Loucy (cell line): ENCODE measurements around the gene LHFPL6.

ENCODE experiments used
- H2AFZ ChIP-seq: fragments of 200-600 bp; sonication (generic); 2 replicates; pipeline ENCODE4 v1.6.0; 2016; ENCODE audit warnings: antibody characterized with exemption, mild to moderate bottlenecking, low read length, moderate library complexity
- H3F3A ChIP-seq: fragments of 200-600 bp; 2 replicates; pipeline ENCODE4 v1.6.0; 2016; ENCODE audit warnings: antibody characterized with exemption, low read depth, mild to moderate bottlenecking
- H3K27me3 ChIP-seq: fragments of 200-600 bp; sonication (generic); 2 replicates; pipeline ENCODE4 v1.6.1; 2014; ENCODE audit warnings: low read length, mild to moderate bottlenecking; ENCODE audit not compliant: insufficient read depth, poor library complexity, severe bottlenecking
- H3K36me3 ChIP-seq: fragments of 200-600 bp; sonication (generic); 2 replicates; pipeline ENCODE4 v1.6.1; 2016; ENCODE audit warnings: low read length; ENCODE audit not compliant: insufficient read depth
- H3K4me1 ChIP-seq: fragments of 200-600 bp; sonication (generic); 2 replicates; pipeline ENCODE4 v1.5.1; 2014; ENCODE audit warnings: low read length, mild to moderate bottlenecking; ENCODE audit not compliant: insufficient read depth, poor library complexity, severe bottlenecking
- H3K4me2 ChIP-seq: fragments of 200-600 bp; sonication (generic); 2 replicates; pipeline ENCODE4 v1.6.0; 2014; ENCODE audit warnings: antibody characterized with exemption, low read length, low read depth, mild to moderate bottlenecking; ENCODE audit not compliant: poor library complexity, severe bottlenecking
- H3K4me3 ChIP-seq: fragments of 200-600 bp; sonication (generic); 2 replicates; pipeline ENCODE4 v1.5.1; 2014; ENCODE audit warnings: low read length, mild to moderate bottlenecking, mixed read lengths; ENCODE audit not compliant: poor library complexity, severe bottlenecking
- H3K79me2 ChIP-seq: fragments of 200-600 bp; sonication (generic); 2 replicates; pipeline ENCODE4 v1.6.1; 2014; ENCODE audit warnings: low read length; ENCODE audit not compliant: insufficient read depth
- H3K9ac ChIP-seq: fragments of 200-600 bp; sonication (generic); 2 replicates; pipeline ENCODE4 v1.6.0; 2014; ENCODE audit warnings: mild to moderate bottlenecking, low read depth, low read length, moderate library complexity; ENCODE audit not compliant: poor library complexity, severe bottlenecking
- H3K9me2 ChIP-seq: fragments of 200-600 bp; sonication (generic); replicated peaks from 2 replicates; pipeline ENCODE4 v1.6.1; 2016; ENCODE audit warnings: low read depth, low read length, mixed read lengths
- H3K9me3 ChIP-seq: fragments of 200-600 bp; sonication (generic); 2 replicates; pipeline ENCODE4 v1.6.1; 2014; ENCODE audit warnings: mild to moderate bottlenecking, antibody characterized with exemption, low read length, low read depth; ENCODE audit not compliant: insufficient read depth
- H4K20me1 ChIP-seq: fragments of 200-600 bp; sonication (generic); 2 replicates; pipeline ENCODE4 v1.6.0; 2014; ENCODE audit warnings: antibody characterized with exemption, low read length, mild to moderate bottlenecking; ENCODE audit not compliant: insufficient read depth, poor library complexity, severe bottlenecking
- EZH2phosphoT487 ChIP-seq: fragments of 200-600 bp; IDR thresholded peaks from 2 replicates; pipeline ENCODE4 v1.6.1; 2018; ENCODE audit warnings: antibody characterized with exemption, mild to moderate bottlenecking, moderate library complexity, borderline replicate concordance
- TF ChIP-seq, protein P1 (sequence below): fragments of 200-600 bp; sonication (generic); conservative IDR thresholded peaks from 2 replicates; pipeline ENCODE4 v1.5.1; 2014; ENCODE audit warnings: mild to moderate bottlenecking, antibody characterized with exemption, low read length

The LHFPL6 gene

DNA sequence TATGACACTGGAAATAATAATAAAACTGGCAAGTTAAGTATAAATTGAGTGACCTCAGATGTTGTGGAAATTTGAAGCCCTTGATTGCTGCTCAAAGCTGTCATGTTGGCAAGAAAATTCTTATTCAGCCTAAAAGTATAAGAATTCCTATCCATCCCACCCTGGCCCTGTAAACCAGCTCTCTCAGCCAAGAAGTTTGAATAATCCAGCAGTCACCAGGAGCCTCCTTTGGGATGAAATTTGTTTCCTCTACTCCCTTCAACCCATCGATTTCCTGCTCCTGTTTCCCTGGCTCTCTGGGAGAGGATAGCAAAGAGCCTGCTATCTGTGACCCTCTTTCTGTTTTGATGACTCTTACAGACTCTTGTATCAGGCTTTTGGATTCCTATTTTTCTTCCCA, 169.3 kb downstream of the LHFPL6 start:
- no peaks in the 10 kb centered on the region for H3K27me3 ChIP-seq
- no peaks in the 10 kb centered on the region for H3K9me2 ChIP-seq
- H3K9me3 ChIP-seq, result 0 out of 2 replicates have a peak, but pooled peaks cover 3% of the 10 kb centered on the region
- H3K4me3 ChIP-seq, result no peak overlapping the region
- H3K9ac ChIP-seq, result no peak overlapping the region
- no peaks in the 10 kb centered on the region for H4K20me1 ChIP-seq
- no peaks in the 10 kb centered on the region for H3K4me1 ChIP-seq
- H3K79me2 ChIP-seq, result no peaks in the 10 kb centered on the region
- H2AFZ ChIP-seq, result no peak overlapping the region
- no peaks in the 10 kb centered on the region for H3K36me3 ChIP-seq
- no peak overlapping the region for H3K4me2 ChIP-seq
- TF ChIP-seq EZH2phosphoT487, result no peak
- TF ChIP-seq, protein P1, sequence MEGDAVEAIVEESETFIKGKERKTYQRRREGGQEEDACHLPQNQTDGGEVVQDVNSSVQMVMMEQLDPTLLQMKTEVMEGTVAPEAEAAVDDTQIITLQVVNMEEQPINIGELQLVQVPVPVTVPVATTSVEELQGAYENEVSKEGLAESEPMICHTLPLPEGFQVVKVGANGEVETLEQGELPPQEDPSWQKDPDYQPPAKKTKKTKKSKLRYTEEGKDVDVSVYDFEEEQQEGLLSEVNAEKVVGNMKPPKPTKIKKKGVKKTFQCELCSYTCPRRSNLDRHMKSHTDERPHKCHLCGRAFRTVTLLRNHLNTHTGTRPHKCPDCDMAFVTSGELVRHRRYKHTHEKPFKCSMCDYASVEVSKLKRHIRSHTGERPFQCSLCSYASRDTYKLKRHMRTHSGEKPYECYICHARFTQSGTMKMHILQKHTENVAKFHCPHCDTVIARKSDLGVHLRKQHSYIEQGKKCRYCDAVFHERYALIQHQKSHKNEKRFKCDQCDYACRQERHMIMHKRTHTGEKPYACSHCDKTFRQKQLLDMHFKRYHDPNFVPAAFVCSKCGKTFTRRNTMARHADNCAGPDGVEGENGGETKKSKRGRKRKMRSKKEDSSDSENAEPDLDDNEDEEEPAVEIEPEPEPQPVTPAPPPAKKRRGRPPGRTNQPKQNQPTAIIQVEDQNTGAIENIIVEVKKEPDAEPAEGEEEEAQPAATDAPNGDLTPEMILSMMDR, result no peak
- H3F3A ChIP-seq, result no peaks in the 10 kb centered on the region

- H3K79me2 ChIP-seq, result no peaks in the 10 kb centered on the region
- TF ChIP-seq EZH2phosphoT487, result no peak
- TF ChIP-seq, protein P1, result no peak
- H3K4me2 ChIP-seq, result no peak overlapping the region
- H3K9me2 ChIP-seq, result no peaks in the 10 kb centered on the region
- no peak overlapping the region for H3K9ac ChIP-seq
- no peaks in the 10 kb centered on the region for H3K9me3 ChIP-seq
- H2AFZ ChIP-seq, result no peak overlapping the region
- no peaks in the 10 kb centered on the region for H3K27me3 ChIP-seq
- no peaks in the 10 kb centered on the region for H4K20me1 ChIP-seq
- H3F3A ChIP-seq, result no peaks in the 10 kb centered on the region
- no peaks in the 10 kb centered on the region for H3K36me3 ChIP-seq
- no peaks in the 10 kb centered on the region for H3K4me1 ChIP-seq
- H3K4me3 ChIP-seq, result no peak overlapping the region
These were observed 170.8 kb downstream of the LHFPL6 start for GRCh38 chr13:39432196-39432595.

GRCh38 chr13:39422845-39423565, 180.0 kb downstream of the LHFPL6 start:
- no peaks in the 10 kb centered on the region for H3F3A ChIP-seq
- TF ChIP-seq EZH2phosphoT487, result no peak
- TF ChIP-seq, protein P1, result no peak
- no peaks in the 10 kb centered on the region for H3K9me3 ChIP-seq
- H3K36me3 ChIP-seq, result no peaks in the 10 kb centered on the region
- no peak overlapping the region for H3K4me2 ChIP-seq
- H2AFZ ChIP-seq, result no peak overlapping the region
- no peaks in the 10 kb centered on the region for H3K79me2 ChIP-seq
- no peaks in the 10 kb centered on the region for H3K9me2 ChIP-seq
- no peaks in the 10 kb centered on the region for H3K4me1 ChIP-seq
- H4K20me1 ChIP-seq, result no peaks in the 10 kb centered on the region
- no peak overlapping the region for H3K4me3 ChIP-seq
- no peak overlapping the region for H3K9ac ChIP-seq
- no peaks in the 10 kb centered on the region for H3K27me3 ChIP-seq
